SH-SY5Y (cell line): ENCODE measurements around the gene CACNA1H.
"Not testable (repeated sequence)": the region's sequence is repeated elsewhere in the genome, so short reads cannot be mapped to it uniquely, and the experiment has no call there.

ENCODE experiments used
- GATA2 ChIP-seq: IDR thresholded peaks from 2 replicates; pipeline ENCODE4 v1.6.1; 2011; ENCODE audit warnings: mild to moderate bottlenecking, low read depth, low read length
- GATA3 ChIP-seq: IDR thresholded peaks from 2 replicates; pipeline ENCODE4 v1.6.1; 2011; ENCODE audit warnings: low read depth, mild to moderate bottlenecking, low read length, moderate library complexity

CACNA1H gene

GRCh38 chr16:1244881-1245280 lies 92.0 kb downstream of the CACNA1H start:
- TF ChIP-seq GATA3 = no peak
- no peak for TF ChIP-seq GATA2

- TF ChIP-seq GATA3 (no peak), GATA2 (no peak)
Measured at GRCh38 chr16:1245452-1246020, 92.6 kb downstream of the CACNA1H start.

- TF ChIP-seq GATA2, GATA3: not testable (repeated sequence)
Measured at GRCh38 chr16:1255276-1256122, 102.6 kb downstream of the CACNA1H start, which contains the start of gene TPSD1. Gene TPSD1, plus strand, starts transcription at chr16:1256069. Its CDS starts 212 bp downstream, at chr16:1256281.

- TF ChIP-seq GATA3 (no peak), GATA2 (no peak)
Measured at GRCh38 chr16:1256874-1257322, 104.0 kb downstream of the CACNA1H start.

- TF ChIP-seq GATA2 (no peak), GATA3 (no peak)
Measured at GRCh38 chr16:1257561-1258224, 104.8 kb downstream of the CACNA1H start.

- TF ChIP-seq GATA2 = no peak
- no peak for TF ChIP-seq GATA3
Measured at GRCh38 chr16:1258225-1258600, 105.3 kb downstream of the CACNA1H start.

- TF ChIP-seq GATA3 = no peak
- no peak for TF ChIP-seq GATA2
Measured at GRCh38 chr16:1258906-1259759, 106.2 kb downstream of the CACNA1H start.

GRCh38 chr16:1259760-1260068 lies 106.8 kb downstream of the CACNA1H start:
- TF ChIP-seq GATA3 (no peak), GATA2 (no peak)

- no peak for TF ChIP-seq GATA3
- no peak for TF ChIP-seq GATA2
Measured at GRCh38 chr16:1260101-1260680, 107.3 kb downstream of the CACNA1H start.

- TF ChIP-seq GATA2 = no peak
- no peak for TF ChIP-seq GATA3
Measured at GRCh38 chr16:1261131-1261892, 108.4 kb downstream of the CACNA1H start.

GRCh38 chr16:1262210-1262845 lies 109.4 kb downstream of the CACNA1H start:
- TF ChIP-seq GATA2 (no peak), GATA3 (no peak)

GRCh38 chr16:1262846-1263221 lies 109.9 kb downstream of the CACNA1H start:
- TF ChIP-seq GATA3 (no peak), GATA2 (no peak)
